HepG2 (cell line): Measurements from ENCODE around the gene TUBGCP5. TPM values are rescaled to one million over a fixed set of nuclear protein-coding genes. Genes with fewer than 3 reads are reported as not detected.

Experiments used
- ATAC-seq: fragments of 200-7000 bp; cut with Tn5 transposase; 3 replicates; pipeline ENCODE4 v1.9.1; 2020; ENCODE audit warnings: mild to moderate bottlenecking, moderate library complexity
- BruUV-seq: library from RNA; stranded (reverse); fragments of 400-500 nt; replicated peaks from 2 replicates; lab custom pipeline; 2021; lab: Mats Ljungman, UMichigan
- CTCF ChIA-PET: fragments of 300-600 bp; formaldehyde crosslinking; extraction: SDS; loops from one replicate; lab custom pipeline; 2021; ENCODE audit warnings: low total read pairs, inconsistent platforms, low intra/inter-chr PET ratio; lab: Yijun Ruan, JAX
- POLR2A ChIA-PET: fragments of 350-600 bp; sonication (Branson Sonifier 250); formaldehyde crosslinking; loops from one replicate; lab custom pipeline; 2020; ENCODE audit warnings: antibody characterized with exemption, inconsistent platforms; lab: Yijun Ruan, JAX
- DNase-seq: peaks from one replicate; pipeline ENCODE4 v3.0.0-alpha.2; 2015; ENCODE audit warnings: low spot score
- FAIRE-seq: peaks from 3 replicates; lab custom pipeline; 2011; peaks lifted over from hg19 to GRCh38; lab: Jason Lieb, UNC
- H2AFZ ChIP-seq: one replicate; pipeline ENCODE4 v1.6.1; 2011; ENCODE audit warnings: low read length, inconsistent platforms
- H3K27ac ChIP-seq: fragments of 300-600 bp; 3 replicates; pipeline ENCODE4 v1.8.0; 2011; ENCODE audit warnings: mixed run types, mild to moderate bottlenecking, mixed read lengths, low read length, inconsistent platforms; ENCODE audit not compliant: insufficient read depth; ENCODE audit errors: extremely low read length
- H3K27me3 ChIP-seq, 2 experiments: fragments of 200-600 bp in 1 of 2; 2 replicates in 1 of 2; 3 replicates in 1 of 2; pipeline versions ENCODE4 v1.6.0 to v1.8.0; 2011; ENCODE audit warnings: low read length in 2 of 2, mild to moderate bottlenecking in 2 of 2, moderate library complexity in 2 of 2, inconsistent platforms in 1 of 2; ENCODE audit not compliant: insufficient read depth in 2 of 2, control insufficient read depth in 1 of 2
- H3K36me3 ChIP-seq, 2 experiments: fragments of 200-600 bp in 1 of 2; replicated peaks in 1 of 2; 2 replicates in 1 of 2; 3 replicates in 1 of 2; pipeline versions ENCODE4 v1.5.1 to v1.8.0; 2011; ENCODE audit warnings: low read length in 2 of 2, inconsistent platforms in 1 of 2; ENCODE audit not compliant: insufficient read depth in 2 of 2, control insufficient read depth in 1 of 2
- H3K4me1 ChIP-seq: 2 replicates; pipeline ENCODE4 v1.5.1; 2012; ENCODE audit warnings: low read length, inconsistent platforms; ENCODE audit not compliant: insufficient read depth
- H3K4me2 ChIP-seq: 2 replicates; pipeline ENCODE4 v1.6.0; 2011; ENCODE audit warnings: low read depth, low read length, inconsistent platforms
- H3K4me3 ChIP-seq, 3 experiments: fragments of 200-600 bp in 1 of 3; sonication (generic), shearing (Covaris generic) in 1 of 3; replicated peaks in 1 of 3; 2 replicates each; pipeline ENCODE4 v1.5.1; 2011 to 2016; ENCODE audit warnings: low read length in 3 of 3, inconsistent platforms in 2 of 3, low read depth in 2 of 3, mild to moderate bottlenecking in 2 of 3, control low read depth in 1 of 3, mixed read lengths in 1 of 3; ENCODE audit not compliant: insufficient read depth in 1 of 3
- H3K79me2 ChIP-seq: one replicate; pipeline ENCODE4 v1.6.1; 2011; ENCODE audit warnings: low read length, inconsistent platforms; ENCODE audit not compliant: insufficient read depth
- H3K9ac ChIP-seq: 2 replicates; pipeline ENCODE4 v1.6.0; 2011; ENCODE audit warnings: mild to moderate bottlenecking, low read depth, low read length, inconsistent platforms; ENCODE audit not compliant: insufficient read depth
- H3K9me3 ChIP-seq: 2 replicates; pipeline ENCODE4 v1.5.1; 2012; ENCODE audit warnings: mild to moderate bottlenecking, low read length
- H4K20me1 ChIP-seq: 2 replicates; pipeline ENCODE4 v1.6.0; 2011; ENCODE audit warnings: inconsistent platforms, mild to moderate bottlenecking, low read length, moderate library complexity; ENCODE audit not compliant: insufficient read depth
- ARID3A ChIP-seq: IDR thresholded peaks from 2 replicates; pipeline ENCODE4 v1.6.1; 2012; ENCODE audit warnings: low read depth, low read length, improper control_type of control experiment
- CENPBD1 ChIP-seq: sonication (generic); formaldehyde crosslinking; IDR thresholded peaks from 2 replicates; pipeline ENCODE4 v1.8.0; 2022; ENCODE audit warnings: missing genetic modification reagents, low read depth, mild to moderate bottlenecking, borderline replicate concordance
- FIP1L1 ChIP-seq: fragments of 200-400 bp; formaldehyde crosslinking; IDR thresholded peaks from 2 replicates; pipeline ENCODE4 v1.6.1; 2018; ENCODE audit warnings: low read depth, mild to moderate bottlenecking, low read length, moderate library complexity, borderline replicate concordance; ENCODE audit not compliant: insufficient read depth
- KAT7 ChIP-seq: IDR thresholded peaks from 2 replicates; pipeline ENCODE4 v1.6.1; 2018; ENCODE audit warnings: borderline replicate concordance, missing compliant biosample characterization
- ZNF547 ChIP-seq: sonication (generic); formaldehyde crosslinking; IDR thresholded peaks from 2 replicates; pipeline ENCODE4 v1.5.1; 2020; ENCODE audit warnings: mild to moderate bottlenecking, missing genetic modification reagents
- ZNF780A ChIP-seq: sonication (generic); formaldehyde crosslinking; IDR thresholded peaks from 2 replicates; pipeline ENCODE4 v1.8.0; 2022; ENCODE audit warnings: mild to moderate bottlenecking, missing genetic modification reagents, moderate library complexity
- WGBS: methylation state at CpG from one replicate; pipeline ENCODE4 v1.1.6; 2017; ENCODE audit warnings: low lambda C conversion rate; 5-methylcytosine and 5-hydroxymethylcytosine counted together
- in situ Hi-C: cut with HindIII; loops from 2 replicates; pipeline ENCODE4 v1.10.0; 2017; ENCODE audit warnings: low pct_unique_long_range_greater_than_20kb; ENCODE audit not compliant: extremely low pct_ligation_motif_present
- intact Hi-C: fragments of 100-400 bp; cut with micrococcal nuclease; formaldehyde crosslinking; loops from one replicate; pipeline ENCODE4 v1.10.0; 2022; ENCODE audit not compliant: unreplicated experiment
- polyA plus RNA-seq, 8 experiments: library from polyadenylated mRNA; depleted of rRNA in 3 of 8; stranded (reverse) in 7 of 8; unstranded in 1 of 8; fragments of >200 nt; fragmentation: Illumina TruSeq in 4 of 8; extraction: Trizol in 4 of 8; gene quantifications; 2 replicates each; pipeline versions ENCODE4 v1.2.1 to v1.2.3, GENCODE V29; 2011 to 2016; ENCODE audit warnings: low read depth in 4 of 8, missing spikeins in 1 of 8, mixed read lengths in 1 of 8; ENCODE audit not compliant: insufficient read depth in 1 of 8
- total RNA-seq, 5 experiments: library from RNA; depleted of rRNA; stranded (reverse); fragments of >200 nt; fragmentation: Illumina TruSeq; extraction: Trizol; gene quantifications; 2 replicates each; pipeline ENCODE4 v1.2.3, GENCODE V29; 2016; ENCODE audit warnings: low read depth in 1 of 5
- TF ChIP-seq, protein P1 (sequence below): sonication (generic); formaldehyde crosslinking; IDR thresholded peaks from 2 replicates; pipeline ENCODE4 v1.5.0; 2020; ENCODE audit warnings: mild to moderate bottlenecking, missing genetic modification reagents, moderate library complexity
- TF ChIP-seq, protein P2 (sequence below): sonication (generic); formaldehyde crosslinking; IDR thresholded peaks from 2 replicates; pipeline ENCODE4 v1.4.0; 2020; ENCODE audit warnings: missing genetic modification reagents

TUBGCP5 gene
- total and polyA plus RNA-seq, 2 of the 13 experiments (the other 11 are each of a cell fraction or from before 2014, with no cell fraction given), result 7.2 to 25.0 TPM

GRCh38 chr15:23067416-23067815 is 28.0 kb upstream of the TUBGCP5 start (continued):
- TF ChIP-seq CENPBD1 (CRISPR knock-in tag) (no peak), ZNF780A (CRISPR knock-in tag) (no peak), KAT7 (CRISPR knock-in tag) (no peak)
- TF ChIP-seq, protein P1, sequence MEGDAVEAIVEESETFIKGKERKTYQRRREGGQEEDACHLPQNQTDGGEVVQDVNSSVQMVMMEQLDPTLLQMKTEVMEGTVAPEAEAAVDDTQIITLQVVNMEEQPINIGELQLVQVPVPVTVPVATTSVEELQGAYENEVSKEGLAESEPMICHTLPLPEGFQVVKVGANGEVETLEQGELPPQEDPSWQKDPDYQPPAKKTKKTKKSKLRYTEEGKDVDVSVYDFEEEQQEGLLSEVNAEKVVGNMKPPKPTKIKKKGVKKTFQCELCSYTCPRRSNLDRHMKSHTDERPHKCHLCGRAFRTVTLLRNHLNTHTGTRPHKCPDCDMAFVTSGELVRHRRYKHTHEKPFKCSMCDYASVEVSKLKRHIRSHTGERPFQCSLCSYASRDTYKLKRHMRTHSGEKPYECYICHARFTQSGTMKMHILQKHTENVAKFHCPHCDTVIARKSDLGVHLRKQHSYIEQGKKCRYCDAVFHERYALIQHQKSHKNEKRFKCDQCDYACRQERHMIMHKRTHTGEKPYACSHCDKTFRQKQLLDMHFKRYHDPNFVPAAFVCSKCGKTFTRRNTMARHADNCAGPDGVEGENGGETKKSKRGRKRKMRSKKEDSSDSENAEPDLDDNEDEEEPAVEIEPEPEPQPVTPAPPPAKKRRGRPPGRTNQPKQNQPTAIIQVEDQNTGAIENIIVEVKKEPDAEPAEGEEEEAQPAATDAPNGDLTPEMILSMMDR, result no peak

DNA sequence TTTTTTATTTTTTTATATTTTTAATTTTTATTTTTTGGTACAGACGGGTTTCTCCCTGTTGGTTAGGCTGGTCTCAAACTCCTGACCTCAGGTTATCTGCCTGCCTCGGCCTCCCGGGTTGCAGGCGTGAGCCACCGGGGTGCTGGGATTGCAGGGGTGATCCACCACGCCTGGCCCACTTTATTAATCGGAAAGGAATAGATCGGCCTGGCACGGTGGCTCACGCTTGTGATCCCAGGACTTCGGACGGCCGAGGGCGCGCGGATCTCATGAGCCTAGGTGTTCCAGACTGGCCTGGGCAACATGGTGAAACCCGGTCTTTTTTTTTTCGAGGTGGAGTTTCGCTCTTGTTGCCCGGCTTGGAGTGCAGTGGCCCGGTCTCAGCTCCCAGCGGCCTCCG is 26.5 kb upstream of the TUBGCP5 start:
- H3K36me3 ChIP-seq, result no peaks in the 10 kb centered on the region
- H3K79me2 ChIP-seq, result no peaks in the 10 kb centered on the region
- BruUV-seq, result no TSS peak
- no peak overlapping the region for H3K27ac ChIP-seq
- no peak overlapping the region for H3K4me3 ChIP-seq
- H3K9me3 ChIP-seq, result peaks cover 8% of the 10 kb centered on the region
- 75% methylated on average over 22 of the region's 23 CpGs for WGBS
- no peaks in the 10 kb centered on the region for H4K20me1 ChIP-seq
- H3K4me1 ChIP-seq, result no peaks in the 10 kb centered on the region
- no peak for ATAC-seq
- POLR2A ChIA-PET, result no interaction called here
- no peak overlapping the region for H3K9ac ChIP-seq
- intact Hi-C loops (no loop called here), in situ Hi-C loops (no loop called here)
- H3K4me2 ChIP-seq, result no peak overlapping the region
- H2AFZ ChIP-seq, result no peak overlapping the region
- FAIRE-seq, result no peak
- CTCF ChIA-PET, result no interaction called here
- DNase-seq, result no peak
- no peaks in the 10 kb centered on the region for H3K27me3 ChIP-seq
- TF ChIP-seq, protein P2, sequence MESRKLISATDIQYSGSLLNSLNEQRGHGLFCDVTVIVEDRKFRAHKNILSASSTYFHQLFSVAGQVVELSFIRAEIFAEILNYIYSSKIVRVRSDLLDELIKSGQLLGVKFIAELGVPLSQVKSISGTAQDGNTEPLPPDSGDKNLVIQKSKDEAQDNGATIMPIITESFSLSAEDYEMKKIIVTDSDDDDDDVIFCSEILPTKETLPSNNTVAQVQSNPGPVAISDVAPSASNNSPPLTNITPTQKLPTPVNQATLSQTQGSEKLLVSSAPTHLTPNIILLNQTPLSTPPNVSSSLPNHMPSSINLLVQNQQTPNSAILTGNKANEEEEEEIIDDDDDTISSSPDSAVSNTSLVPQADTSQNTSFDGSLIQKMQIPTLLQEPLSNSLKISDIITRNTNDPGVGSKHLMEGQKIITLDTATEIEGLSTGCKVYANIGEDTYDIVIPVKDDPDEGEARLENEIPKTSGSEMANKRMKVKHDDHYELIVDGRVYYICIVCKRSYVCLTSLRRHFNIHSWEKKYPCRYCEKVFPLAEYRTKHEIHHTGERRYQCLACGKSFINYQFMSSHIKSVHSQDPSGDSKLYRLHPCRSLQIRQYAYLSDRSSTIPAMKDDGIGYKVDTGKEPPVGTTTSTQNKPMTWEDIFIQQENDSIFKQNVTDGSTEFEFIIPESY (CRISPR knock-in tag), result no peak
- TF ChIP-seq ARID3A (no peak), ZNF547 (no peak), FIP1L1 (no peak)
